NCI-H226 (cell line): Measurements from ENCODE around the gene ATP6V0D1.

Experiments
- DNase-seq: peaks from one replicate; pipeline ENCODE4 v3.0.0-alpha.2; 2015

ATP6V0D1 gene

DNA sequence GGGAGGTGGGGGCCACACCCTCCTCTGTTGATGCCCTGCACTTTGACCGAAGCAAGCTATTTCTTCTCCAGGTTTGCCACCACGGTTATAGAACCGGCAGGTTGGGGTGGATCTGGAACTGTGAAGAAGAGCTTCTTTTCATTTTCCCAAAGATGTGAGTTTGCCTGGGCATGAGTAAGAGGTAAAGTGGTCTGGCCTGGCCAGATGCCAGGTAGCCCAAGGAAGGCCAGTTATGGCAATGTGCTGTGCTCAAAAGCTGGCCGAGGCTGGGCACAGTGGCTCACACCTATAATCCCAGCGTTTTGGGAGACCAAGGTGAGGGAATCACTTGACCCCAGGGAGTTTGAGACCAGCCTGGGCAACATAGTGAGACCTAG, 18.7 kb downstream of the ATP6V0D1 start:
- no peak for DNase-seq

DNA sequence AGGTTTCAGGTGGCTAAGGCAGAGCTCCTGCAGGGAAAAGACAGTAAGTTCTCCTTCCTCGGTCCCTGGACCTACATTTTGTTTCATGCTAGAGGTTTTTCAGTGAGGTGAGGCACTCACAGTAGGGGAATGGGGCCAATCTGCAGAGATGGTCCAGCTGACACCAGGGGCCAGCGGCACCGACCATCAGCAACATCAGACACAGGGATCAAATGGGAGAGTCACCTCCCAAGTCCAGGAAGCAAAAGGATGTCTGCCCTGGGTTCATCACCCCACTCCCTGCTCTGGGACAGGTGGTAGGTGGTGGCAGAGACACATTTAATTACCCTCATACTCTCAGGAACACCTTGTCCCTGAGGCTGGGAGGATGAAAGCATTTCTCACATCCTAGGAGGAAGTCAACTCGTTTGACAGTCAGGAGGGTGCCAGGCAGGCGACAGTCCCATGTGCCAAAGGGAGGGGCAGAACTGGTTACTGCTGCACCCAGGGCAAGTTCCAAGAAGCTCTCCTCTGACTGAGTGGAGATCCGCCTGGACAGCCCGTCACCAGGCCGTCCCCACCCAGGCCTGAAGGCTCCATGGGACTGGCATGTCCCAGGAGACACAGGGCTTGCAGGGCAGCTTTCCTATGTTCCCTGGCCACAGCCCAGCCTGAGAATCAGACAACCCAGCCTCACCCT, 19.2 kb downstream of the ATP6V0D1 start:
- no peak for DNase-seq

DNA sequence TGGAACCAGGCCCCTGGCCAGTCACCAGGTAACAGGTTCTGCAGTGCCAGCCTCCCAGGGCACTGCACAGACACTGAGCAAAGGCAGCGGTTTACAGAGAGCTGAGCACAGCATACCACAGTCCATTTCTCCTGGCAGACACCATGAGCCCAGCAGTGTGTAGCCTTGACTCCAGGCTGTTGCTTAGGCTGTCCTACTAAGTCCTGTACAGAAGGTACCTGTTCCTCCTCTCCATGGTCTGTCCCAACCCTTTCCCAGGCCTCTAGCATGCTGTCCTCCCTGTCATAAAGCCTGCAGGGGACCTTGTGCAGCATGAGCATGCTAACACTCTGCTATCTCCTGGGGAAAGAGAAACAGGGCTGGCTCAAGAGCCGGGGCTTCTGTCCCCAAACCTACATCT, 20.0 kb downstream of the ATP6V0D1 start:
- no peak for DNase-seq

DNA sequence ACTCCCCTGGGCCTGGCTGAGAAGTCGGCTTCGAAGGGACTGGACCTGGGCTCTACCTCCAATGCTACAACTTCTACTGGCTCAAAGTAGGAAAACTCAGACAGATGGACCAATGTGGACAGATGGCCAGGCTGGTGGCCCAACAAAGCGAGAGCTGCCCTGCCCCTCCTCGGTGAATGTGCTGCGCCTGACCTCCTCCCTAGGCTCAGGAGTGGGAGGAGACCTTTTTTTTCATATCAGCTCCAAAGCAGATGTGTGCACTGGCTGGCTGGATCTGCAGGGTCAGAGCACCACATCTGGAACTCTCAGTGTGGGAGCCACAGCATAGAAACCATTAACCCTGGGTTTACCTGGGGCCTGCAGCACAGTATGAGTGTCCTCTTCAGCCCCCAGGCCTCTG, 20.8 kb downstream of the ATP6V0D1 start:
- DNase-seq: no peak

DNA sequence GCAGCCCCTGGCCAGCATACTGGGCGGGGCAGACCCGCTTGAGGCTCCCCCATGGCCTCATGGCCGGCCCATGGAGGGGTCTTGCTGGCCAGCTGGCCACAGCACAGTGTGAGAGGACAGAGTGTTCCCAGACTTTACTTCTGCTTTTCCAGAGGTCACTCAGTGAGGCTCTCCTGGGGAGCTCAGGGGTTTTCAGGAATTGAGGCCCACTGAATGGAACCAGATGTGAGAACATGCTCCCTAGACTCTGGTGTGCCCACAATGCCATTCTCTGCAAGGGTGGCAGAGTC, 21.2 kb downstream of the ATP6V0D1 start:
- no peak for DNase-seq

DNA sequence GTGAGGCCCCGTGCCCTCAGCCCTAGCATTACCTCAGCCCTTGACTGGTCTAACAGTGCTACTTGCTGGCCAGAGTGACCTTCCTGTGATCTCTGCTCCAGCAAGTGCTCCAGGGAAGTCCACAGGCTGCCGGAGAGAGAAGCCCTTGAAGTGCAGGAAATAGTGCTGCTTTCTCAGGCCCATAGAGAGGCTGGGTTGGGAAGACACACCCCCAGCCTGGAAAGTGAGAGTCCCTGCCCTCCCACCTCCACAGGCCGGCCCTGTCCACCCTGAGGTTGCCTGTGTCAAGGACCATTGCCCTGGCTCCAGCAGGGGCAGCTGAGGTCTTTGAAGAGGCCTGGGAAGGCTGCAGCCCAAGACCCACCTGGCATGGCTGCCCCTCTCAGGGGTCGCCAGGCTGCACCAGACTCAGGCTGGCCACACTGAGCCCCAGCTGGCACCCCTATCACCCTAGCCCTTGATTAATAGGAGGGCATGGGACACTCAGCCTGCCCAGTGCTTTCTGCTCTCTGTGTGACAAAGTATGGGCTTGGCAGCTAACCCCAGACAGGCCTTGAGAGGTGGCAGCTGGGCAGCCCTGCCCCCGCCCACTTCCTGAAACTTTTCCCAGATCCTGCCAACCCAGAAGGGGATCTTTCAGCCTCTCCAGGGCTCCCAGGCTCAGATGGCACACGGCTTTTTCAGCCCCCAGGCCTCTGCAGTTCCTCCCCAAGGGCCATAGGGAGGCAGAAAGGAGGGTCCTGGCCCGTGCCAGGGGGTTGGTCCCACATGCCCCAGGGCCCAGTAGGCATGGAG, 21.7 kb downstream of the ATP6V0D1 start:
- no peak for DNase-seq

DNA sequence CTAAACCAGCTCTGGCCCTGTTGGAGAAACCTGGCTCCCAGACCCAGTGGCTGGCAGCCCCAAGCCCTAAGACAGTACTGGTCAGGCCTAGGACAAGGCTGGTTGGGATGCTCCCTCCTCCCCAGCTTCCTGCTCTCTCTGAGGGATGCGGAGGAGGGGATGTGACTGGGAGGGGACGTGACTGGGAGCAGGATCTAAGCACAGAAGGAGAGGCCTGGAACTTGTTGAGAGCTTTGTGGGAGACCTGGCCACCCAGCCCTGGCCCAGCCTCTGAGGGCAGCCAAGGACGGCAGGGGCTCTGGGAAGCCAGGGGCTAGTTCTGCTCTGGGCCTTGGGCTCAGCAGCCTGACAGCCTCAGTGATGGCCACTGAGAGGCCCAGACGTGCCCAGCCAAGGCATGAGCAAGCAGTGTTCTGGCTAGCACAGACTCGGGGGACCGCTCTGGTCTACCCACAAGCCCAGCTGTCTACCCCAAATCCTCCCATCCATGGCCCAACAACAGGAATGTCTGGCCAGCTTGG, 22.8 kb downstream of the ATP6V0D1 start:
- DNase-seq: no peak

DNA sequence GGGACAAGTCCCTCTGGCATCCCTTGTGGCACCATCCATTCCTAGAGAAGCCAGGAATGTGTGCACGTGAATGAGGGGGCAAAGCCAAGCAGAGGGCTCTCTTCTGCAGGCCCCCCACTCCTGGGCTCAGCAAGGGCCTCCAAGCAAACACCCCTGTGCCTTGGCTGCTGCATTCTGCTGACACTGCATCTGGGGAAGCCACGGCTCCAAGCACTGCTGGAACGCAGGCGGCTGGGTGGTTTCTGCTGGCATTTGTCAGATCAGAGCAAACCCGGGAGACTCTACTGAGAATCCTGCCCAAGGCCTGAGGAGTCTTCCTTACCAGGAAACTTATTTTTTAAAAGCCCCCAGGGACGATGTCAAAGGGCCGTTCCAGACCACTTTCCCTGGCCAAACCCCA, 23.3 kb downstream of the ATP6V0D1 start:
- DNase-seq: no peak

DNA sequence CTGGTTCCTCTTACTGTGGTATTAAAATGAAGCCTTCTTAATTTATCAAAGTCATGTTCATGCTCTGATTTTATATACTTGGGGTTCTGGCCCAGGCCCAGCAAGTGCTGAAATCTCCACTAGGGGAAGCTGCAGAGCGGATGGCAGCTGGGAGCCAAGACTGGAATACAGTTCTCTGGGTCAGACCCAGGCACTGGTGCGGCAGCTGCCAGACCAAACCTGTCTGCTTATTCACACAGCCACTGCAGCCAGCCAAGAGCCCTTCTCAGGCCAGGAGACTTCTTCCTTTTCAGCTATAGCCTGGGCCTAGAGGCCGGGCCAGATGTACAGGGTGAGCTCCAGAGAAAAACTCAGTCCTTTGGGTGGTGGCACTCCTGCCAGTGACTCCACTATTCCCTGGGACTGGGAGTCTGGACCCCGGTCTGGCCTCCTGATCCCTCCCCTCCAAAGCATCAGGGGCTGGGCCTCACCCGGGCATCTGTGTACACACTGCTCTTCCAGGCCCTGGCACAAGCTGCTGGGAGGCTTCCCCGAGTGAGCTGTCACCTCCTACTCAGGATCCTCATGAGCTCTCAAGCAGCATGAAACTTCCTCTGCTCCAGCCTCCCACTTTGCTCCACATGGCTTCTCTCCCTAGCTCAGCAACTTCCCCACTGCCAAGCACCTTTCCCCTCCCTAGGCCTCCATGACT, 24.4 kb downstream of the ATP6V0D1 start:
- DNase-seq: no peak

DNA sequence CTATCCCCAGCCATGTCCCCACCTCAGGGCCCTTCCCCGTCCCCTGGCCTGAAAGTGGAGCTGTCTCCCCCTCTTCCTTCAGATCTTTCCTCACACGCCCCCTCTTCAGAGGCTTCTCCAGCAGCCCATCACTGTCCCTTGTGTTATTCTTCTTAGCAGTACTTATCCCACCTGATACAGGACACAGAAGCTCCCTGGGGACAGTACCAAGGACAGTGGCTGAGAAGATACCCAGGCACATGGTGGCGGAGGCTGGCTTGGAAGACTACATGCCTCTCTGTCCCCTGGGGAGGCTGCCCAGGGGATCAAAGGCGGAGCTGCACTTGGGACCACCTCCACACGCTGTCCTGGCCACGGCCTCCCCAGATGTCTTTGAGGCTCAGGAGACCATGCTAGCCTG, 26.1 kb downstream of the ATP6V0D1 start:
- DNase-seq: no peak

DNA sequence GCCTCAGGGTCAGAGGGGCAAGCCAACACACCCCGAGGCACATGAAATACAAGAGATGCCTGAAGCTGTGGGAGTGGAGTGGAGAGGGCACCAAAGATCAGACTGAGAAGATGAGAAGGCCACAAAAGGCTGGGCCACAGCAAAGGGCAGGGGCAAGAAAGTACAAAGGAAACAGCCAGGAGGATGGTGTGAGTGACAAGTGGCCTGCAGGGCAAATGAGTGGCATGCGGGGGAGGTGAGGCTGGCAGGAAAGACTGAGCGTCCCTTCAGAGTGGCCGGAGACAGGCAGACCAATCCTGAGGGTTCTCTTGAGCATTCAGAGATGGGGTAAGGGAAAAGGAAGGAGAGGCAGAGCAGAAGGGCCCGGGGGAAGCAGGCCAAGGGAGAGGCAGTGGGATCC, 26.9 kb downstream of the ATP6V0D1 start:
- no peak for DNase-seq

DNA sequence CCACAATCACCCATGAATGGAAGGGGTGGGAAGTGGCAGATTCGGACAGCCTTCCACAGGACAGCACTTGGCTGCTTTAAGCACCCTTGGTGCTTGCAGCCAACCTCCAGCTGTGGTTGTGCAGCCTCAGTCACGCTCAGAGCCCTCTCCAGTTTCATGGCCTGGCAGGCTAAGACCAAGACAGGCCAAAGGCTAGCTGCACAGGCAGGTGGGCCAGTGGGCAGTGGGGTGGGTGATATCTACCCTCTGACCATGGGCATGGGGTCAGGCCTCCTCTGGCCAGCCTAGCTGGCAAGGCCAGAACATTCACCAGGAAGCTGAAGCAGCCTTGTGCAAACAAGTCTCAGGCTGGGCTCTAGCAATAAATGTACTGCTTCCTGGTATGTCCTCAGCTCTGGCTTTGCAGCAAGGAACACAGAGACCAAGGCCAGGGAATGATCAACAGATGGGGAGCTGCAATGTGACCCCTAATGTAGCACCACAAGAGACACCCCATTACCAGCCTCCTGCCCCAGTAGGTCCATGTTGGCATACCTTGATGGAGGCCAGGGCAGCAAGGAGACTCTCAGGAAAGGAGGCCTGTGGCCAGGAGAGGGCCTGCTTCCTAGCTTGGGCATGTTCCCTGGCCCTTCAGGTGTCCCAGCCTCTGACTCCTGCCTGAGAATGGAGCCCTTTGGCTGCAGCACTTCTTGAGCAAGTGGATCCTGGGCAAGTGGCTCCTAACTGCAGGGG, 29.1 kb downstream of the ATP6V0D1 start:
- DNase-seq: no peak

DNA sequence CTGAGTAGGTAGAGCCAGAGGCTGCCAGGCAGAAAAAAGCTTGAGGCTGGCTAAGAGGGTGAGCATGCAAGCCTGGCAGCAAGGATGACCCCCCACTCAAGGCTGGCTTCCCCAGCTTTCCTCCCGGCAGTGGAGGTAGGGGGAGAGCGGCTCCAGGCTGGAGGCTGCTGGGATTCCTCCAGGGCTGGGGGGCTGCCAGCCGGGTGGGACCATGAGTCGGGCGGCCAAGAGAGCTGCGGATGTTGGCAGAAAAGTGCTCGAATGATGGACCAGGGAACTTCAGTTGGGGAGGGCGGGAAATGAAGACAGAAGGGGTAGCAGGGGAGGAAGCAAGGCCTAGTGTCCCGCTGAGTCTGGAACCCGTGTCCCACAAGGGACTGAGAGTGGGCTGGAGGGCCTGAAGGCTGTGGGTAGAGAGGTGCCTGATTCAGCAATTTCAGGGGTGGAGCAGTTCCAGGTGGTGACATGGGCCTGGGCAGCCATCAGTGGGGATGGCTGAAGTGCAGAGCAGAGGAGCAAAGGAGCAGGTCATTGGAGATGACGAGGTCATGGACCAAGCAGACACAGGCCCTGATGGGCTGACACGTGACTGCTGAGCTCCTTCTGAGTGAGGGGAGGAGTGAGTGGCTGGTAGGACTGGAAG, 29.8 kb downstream of the ATP6V0D1 start:
- DNase-seq: no peak

DNA sequence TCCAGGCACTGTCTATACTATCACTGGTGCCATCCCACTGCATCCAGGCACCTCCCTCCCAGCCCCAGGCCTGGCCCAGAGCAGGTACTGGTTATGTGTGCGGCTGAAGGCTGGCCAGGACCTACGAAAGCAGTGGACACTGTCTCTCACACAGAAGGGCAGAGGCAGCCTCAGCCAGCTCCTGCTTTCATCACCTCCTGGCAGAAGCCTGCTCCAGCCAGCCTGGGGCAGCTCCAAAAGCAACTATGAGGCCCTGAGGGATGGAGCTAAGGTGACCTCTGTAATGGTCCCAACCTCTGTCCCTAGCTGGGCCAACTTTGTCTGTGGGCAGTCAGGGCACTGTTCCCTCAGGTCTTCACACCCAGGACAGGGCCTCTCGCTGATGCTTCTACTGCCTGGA, 31.2 kb downstream of the ATP6V0D1 start:
- DNase-seq: no peak

DNA sequence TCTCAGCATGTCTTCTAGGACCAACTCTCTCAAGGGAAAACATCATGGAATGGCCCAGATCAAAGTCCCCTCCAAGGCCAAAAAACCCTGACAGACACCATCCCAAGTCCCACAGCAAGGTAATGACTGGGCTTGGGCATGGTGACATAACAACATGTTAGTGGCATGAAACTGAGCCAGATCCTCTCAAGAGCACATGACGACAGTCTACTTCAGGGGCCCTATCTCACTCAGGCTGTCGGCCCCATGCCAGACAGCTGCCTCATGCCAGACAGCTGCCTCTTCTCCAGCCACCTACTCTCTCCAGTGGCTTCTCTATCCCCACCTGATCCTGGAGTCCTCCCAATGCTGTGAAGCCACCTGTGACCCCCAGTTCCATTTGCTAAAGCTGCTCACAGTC, 31.6 kb downstream of the ATP6V0D1 start:
- no peak for DNase-seq

DNA sequence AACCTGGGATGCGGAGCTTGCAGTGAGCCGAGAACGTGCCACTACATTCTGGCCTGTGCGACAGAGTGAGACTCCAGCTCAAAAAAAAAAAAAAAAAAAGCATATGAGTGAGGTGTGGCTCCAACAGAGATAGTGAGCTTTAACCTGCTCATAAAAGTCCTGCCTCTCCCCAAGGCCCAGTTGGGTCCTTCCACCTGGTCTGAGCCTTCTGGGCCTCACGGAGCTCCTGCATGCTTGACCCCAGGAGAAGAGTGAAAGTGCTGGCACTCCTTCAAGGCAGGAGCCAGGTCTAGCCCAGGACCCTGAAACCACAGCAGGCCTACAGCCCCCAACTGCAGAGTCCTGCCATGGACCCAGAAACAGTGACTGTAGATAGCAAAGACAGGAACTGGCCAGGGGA, 32.4 kb downstream of the ATP6V0D1 start:
- no peak for DNase-seq

DNA sequence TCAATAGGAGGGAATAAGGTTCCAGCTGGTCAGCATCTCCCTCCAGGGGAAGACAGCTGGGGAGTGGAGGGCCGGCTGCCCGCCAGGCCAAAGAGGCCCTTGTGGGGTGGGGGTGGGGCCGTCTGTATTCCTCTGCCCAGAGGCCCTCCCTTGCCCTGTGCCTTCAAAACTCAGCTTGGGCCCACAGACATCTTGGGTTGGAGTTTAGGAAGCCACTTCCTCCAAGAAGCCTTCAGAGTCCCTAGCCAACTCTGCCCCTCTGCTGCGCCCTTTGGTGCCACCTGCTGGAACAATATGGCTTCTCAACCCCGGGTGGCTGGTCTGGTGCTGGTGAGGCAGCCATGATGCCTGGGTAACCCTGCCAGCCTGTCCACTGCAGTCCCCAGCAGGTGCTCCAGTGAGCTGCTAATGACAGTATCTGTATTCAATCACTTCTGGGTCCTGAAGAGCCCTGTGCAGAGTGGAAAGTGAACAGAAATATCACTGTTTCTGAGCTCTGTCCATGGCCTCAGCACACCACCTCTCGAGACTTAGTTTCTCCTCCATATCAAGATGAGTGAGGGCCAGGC, 33.4 kb downstream of the ATP6V0D1 start:
- DNase-seq: no peak

DNA sequence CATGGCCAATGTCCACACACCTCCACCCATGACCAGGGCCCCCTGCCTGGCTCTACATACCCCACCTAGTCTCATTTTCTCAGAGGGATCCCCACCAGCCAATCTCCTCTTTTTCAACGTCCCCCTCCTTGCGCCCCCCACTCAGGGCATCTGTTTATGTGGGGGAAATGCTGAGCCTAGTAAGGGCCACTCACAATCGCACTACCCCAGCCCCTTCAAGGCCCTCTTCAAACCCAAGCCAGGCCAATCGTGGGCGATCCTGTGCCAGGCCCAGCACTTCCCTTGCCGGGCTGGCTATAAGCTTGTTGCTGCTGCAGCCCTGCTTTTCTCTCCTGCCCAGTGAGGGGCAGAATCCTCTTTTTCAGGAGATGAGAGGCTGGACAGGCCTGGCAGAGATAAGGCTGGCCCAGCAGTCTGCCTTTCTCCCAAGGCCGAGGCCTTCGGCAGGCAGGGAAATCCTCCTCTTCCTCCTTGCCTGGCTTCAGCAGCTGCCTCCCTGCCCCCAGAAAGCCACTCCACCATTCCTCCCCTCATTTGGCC, 33.9 kb downstream of the ATP6V0D1 start:
- no peak for DNase-seq

DNA sequence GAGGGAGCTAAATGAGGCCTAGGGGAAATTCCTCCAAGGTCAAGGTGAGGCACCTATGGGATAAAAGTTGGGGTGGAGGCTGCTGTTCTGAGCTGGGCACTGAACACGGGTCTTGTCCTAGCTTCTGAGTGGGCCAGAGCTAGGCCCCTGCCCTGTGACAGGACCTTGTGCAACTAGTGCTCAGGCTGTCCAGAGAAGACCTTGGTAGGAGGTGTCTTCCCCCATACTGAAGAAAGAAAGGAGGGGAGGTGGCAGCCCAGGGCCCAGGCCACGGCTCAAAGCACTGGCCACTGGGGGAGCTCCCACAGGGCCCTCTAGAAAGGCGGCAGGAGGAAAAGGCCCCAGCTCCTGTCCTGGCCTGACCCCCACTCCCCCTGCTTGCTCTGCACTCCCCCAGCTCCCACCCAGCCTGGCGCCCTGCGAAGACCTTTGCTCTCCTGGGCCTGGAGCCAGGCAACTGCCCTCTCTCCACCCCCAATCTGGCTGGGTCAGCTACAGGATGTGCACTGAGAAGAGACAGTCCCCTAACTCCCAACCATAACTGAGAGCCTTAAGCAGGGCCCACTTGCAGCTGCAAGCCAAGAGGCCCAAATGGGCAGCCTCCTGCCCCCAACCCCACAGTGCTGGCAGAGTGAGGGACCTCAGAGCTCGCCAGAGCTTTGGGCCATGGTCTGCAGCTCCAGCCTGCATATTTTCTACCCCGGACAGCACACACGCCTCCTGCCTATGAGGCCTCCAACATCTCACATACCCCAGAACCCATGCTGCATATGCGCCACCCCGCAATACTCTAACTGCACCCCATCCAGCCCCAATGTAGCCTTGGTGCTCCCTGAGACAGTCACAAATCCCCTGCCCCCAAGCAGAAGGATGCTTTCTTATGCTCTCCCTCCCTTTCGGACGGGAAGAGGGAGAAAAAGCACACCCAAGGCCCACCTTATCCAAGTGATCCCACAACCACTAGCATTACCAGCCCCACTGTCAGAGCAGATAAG, 34.7 kb downstream of the ATP6V0D1 start:
- DNase-seq: no peak

DNA sequence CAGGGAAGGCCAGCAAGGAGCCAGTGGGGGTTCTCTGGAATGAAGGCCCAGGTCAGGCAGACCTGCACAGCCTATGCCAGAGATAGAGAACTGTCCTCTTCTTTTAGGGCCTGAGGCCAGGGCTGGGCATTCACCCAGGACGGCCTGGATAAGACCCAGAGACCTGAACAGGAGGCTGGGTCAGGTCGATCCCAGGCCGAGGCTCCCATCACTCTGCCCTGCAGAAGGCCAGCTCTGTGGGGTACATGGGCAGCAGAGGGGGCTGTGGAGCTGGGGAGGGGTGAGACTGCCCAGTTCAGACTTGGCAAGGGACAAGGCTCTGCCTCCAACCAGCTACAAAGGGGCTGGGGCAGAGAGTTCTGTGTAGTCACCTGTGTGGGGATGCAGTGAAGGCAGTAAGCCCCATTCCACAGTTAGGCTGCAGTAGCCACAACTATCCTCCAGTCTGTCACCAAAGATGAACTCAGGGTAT, 35.5 kb downstream of the ATP6V0D1 start:
- no peak for DNase-seq

DNA sequence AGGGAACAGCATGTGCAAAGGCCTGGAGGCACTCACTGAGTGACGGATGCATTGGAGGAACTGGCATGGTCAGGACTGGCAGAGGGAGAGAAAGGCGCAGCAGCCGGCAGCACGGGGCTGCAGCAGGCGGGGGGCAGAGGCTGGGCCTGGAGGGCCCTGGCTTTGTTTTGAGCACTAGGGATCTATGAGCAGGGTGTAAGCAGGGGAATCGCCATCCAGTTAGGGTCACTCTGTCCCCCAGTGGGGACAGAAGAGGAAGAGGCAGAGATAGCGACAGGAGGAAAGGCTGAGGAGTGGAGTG, 35.9 kb downstream of the ATP6V0D1 start:
- no peak for DNase-seq
